NCI-H128 (cell line): ENCODE measurements around the gene CAV1.

ENCODE experiments used
- DNase-seq: peaks from one replicate; lab custom pipeline; 2025; ENCODE audit not compliant: unreplicated experiment; lab: John Stamatoyannopoulos, UW

The CAV1 gene

GRCh38 chr7:116554911-116555310 lies 30.1 kb downstream of the CAV1 start:
- no peak for DNase-seq

GRCh38 chr7:116557066-116557585 lies 32.3 kb downstream of the CAV1 start:
- no peak for DNase-seq

DNA sequence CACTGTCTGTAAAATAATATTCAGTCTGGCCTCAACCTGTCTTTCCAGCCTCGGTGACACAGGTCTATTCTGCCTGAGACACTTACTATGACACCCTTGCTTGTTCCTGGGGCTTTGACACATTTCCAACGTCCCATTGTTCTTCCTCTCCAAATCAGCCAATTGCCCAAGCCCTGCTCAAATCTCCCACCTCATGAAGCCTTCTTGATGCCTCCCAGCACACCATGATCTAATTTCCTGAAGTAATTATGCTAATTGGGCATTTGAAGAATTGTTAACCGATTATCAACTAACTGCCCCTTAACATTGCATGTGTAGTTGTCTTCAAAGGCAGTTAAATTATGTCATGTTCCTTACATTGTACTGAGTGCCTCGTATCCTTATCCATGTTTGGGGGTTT lies 33.1 kb downstream of the CAV1 start:
- no peak for DNase-seq

DNA sequence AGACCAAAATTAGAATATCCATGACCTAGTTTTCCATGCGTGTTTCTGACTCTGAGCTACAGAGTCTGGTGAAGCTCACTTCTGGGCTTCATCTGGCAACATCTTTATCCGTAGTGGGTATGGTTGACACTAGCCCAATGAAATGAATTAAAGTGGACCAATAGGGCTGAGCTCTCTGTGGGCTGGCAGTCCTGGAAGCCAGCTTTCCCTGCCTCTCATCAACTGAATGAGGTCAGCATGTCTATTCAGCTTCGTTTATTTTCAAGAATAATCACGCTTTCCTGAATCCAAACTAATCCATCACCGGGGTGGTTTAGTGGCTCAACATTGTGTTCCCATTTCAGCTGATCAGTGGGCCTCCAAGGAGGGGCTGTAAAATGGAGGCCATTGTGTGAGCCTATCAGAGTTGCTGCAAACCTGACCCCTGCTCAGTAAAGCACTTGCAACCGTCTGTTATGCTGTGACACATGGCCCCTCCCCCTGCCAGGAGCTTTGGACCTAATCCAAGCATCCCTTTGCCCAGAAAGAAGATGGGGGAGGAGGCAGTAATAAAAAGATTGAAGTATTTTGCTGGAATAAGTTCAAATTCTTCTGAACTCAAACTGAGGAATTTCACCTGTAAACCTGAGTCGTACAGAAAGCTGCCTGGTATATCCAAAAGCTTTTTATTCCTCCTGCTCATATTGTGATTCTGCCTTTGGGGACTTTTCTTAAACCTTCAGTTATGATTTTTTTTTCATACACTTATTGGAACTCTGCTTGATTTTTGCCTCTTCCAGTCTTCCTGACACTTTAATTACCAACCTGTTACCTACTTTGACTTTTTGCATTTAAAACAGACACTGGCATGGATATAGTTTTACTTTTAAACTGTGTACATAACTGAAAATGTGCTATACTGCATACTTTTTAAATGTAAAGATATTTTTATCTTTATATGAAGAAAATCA lies 35.5 kb downstream of the CAV1 start:
- DNase-seq, result no peak

DNA sequence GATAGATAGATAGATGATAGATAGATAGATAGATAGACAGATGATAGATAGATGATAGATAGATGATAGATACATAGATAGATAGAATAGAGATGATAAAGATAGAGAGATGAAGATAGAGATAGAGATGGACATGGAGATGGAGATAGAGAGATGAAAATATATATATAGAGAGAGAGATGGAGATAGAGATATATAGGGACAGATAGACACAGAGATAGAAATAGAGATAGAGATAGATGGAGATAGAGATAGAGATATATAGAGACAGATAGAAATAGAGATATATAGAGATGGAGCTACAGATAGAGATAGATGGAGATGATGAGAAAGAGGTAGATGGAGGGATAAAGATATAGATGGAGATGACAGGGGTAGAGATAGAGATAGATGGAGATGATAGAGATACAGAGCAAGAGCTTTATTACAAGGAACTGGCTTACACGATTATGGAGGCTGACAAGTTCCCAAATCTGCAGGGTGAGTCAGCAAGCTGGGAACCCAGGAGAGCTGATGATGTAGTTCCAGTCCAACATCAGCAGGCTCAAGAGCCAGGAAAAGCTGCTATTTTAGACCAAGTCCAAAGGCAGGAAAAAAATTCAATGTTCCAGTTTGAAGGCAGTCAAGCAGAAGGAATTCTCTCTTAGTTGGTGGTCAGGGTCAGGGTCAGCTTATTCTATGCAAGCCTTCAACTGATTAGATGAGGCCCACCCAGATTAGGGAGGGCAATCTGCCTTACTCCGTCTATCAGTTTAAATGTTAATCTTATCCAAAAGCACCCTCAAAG lies 37.1 kb downstream of the CAV1 start:
- no peak for DNase-seq

DNA sequence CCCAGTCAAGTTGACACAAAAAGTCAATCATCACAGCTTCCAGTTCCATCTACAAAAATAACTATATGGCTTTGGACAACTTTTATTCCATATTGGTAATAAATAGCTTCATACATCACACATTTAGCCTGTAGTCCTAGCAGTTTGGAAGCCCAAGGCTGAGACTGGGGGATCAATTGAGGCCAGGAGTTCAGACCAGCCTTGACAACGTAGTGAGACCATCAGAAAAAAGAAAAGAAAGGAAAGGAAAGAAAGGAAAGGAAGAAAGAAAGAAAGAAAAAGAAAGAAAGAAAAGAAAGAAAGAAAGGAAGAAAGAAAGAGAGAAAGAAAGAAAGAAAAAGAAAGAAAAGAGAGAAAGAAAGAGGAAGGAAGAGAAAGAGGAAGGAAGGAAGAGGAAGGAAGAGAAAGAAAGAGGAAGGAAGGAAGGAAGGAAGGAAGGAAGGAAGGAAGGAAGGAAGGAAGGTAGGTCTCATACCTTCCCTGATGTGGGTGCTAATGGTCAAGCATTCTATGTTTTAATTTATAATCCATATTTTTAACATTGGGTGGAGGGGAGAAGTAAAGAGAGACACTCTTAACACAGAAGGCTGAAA lies 37.8 kb downstream of the CAV1 start:
- no peak for DNase-seq

DNA sequence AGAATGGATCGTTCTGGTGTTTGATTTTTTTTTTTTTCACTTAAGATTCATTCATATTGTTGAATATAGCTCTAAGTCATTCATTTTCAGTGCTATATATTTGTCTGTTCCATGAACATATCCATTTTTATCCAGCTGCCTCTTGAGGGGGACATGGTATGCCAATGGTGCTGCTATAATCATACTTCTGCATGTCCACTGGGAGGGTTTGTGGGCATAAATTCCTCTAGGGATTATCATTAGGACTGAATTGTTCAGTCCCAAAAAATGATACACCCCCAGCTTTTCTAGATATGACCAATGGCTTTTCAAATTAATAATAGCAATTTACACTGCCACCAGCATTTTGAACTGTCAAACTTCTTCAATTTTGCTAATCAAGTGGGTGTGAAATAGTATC lies 41.1 kb downstream of the CAV1 start:
- no peak for DNase-seq

GRCh38 chr7:116566666-116567065 lies 41.8 kb downstream of the CAV1 start:
- no peak for DNase-seq

- DNase-seq, result no peak
These were observed 44.9 kb downstream of the CAV1 start for GRCh38 chr7:116569737-116570136.

GRCh38 chr7:116570306-116570705 lies 45.5 kb downstream of the CAV1 start:
- no peak for DNase-seq

DNA sequence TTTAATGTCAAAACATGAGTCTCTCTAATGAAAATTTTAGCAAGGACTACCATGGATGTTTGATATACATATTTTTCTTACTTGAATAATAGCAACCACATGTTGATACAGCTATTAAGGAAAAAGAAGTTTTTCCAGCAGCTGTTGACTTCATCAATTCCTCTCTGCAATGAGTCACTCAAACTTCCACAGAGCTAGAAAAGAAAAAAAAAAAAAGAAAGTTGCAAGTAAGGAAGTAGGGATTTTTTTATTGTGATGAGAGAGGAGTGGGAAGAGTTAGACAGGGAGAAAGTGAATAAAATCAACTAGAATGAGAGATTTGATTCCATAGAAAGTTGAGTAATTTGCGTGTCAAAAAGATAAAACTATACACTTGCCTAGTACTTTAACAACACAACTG lies 46.2 kb downstream of the CAV1 start:
- no peak for DNase-seq

DNA sequence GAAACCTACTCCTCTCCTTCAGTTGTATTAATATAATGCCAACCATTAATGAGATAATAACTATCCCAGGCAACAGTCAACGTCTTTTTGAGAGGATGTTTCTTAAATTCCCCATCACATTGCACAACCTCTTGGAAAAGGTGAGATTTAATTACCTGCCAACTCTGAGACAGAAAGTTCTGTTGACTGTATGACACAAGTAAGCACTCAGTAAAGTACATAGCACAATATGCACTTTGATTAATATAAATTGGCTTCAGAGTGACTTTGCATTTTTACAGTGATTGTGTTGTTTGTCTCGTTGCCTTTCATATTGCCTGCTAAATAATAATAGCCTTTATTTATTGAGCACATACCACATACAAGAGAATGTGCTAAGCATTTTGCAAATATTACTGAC lies 46.7 kb downstream of the CAV1 start:
- no peak for DNase-seq

DNA sequence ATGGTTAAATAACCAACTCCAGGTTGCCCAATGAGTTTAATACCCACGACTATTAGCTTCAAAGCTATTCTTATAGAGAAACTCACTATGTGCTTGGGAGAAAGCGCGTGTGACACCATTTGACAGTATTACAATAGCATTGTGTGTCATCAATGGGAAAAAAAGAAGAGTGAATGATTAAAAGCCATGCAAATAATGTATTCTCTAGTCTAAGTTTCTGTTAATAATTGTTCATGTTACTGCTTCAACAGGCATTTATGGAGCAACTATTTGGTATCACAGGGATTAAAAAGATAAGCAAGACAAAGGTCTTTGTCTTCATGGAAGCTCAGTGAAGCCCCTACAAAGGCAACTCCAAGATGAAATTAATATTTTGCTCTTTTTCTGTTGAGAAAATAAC lies 47.2 kb downstream of the CAV1 start:
- DNase-seq, result no peak

DNA sequence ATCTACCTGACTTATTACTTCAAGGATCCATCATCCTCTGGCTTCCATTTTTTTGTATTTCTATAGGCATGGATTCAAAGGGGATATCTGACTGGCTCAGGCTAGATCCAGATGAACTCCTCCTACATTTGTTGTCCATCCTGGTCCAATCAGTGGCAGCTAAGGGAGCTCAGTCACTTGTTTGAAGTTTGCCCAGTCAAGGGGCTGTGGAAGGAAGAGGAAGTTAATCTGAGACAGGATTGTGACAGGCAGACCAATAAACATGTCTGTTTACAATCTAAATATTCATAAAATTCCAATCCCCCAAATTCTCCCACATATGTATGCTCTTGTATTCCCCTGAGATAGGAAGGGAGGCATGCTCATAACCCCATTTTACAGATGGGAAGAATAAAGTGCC lies 48.7 kb downstream of the CAV1 start:
- no peak for DNase-seq

DNA sequence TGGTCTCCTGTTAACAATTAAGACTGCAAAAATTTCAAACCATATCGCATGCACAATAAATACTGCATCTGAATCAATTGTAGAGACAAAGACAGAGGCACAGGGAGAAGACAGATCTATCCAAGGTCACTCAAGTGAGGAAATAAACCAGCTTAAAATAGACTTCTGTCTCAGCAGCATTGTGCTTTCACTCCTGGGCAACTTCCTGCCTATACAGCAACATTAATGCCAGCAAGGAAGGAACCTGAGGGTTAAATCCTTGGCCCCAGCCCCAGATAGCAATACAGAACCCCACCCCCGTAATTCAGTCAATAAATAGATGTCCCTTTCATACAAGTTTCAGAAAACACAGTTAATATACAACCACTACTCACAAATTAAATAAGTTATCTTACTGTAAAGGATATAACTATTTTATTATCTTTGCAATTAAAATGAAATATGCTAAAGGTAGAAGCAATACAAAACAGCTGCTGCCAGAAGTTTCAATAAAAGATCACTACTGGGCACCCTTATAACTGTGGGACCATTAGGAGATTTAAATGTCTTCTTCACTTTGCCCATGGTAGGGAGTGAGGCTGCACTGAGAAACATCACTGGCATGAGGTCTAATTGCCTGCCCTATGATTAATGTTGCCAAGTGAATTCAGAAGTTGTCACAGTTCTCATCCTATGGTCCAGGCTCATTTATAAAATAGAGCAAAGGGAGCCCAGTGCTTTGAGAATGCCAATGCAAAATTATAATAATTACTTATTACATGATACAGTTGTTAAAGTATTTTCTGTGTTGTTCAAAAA lies 49.4 kb downstream of the CAV1 start:
- DNase-seq, result no peak

DNA sequence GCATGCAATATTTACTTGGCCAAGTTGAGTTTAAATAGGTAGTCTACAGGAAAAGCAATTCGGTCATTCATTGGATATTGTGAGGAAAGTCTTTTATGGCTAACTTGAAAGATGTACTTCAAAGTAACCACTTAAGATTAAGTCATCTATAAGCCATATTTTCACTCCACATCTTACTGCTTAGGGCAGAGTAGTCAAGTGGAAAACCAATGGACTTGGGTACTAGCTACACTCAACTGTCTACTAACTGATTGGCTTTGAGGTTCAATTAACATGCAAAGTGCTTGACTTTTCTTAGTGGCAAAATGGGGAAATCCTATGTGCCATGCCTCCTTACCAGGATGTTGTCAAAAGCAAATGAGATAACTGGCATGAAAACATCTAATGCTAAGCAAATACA lies 51.0 kb downstream of the CAV1 start:
- no peak for DNase-seq

- no peak for DNase-seq
These were observed 51.8 kb downstream of the CAV1 start for GRCh38 chr7:116576350-116577319.

- no peak for DNase-seq
These were observed 52.6 kb downstream of the CAV1 start for GRCh38 chr7:116577320-116577871.

DNA sequence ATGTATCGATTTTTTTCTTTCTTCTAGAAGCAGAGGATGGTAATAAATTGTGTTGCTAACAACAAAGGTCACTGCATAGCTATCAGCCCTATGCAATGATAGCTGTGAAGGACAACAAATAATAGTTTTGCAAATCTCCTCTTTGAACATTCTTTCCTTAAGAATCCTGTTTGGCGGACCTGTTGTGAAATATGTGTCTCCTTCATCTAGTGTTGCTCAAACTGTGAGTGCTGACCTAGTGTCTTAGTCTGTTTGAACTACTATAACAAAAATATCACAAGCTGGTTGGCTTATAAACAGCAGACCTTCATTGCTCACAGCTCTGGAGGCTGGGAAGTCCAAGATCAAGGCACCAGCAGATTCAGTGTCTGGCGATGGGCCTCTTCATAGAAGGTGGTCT lies 53.7 kb downstream of the CAV1 start:
- no peak for DNase-seq
